ENCODE results near the gene CFAP46.

The CFAP46 gene

DNA sequence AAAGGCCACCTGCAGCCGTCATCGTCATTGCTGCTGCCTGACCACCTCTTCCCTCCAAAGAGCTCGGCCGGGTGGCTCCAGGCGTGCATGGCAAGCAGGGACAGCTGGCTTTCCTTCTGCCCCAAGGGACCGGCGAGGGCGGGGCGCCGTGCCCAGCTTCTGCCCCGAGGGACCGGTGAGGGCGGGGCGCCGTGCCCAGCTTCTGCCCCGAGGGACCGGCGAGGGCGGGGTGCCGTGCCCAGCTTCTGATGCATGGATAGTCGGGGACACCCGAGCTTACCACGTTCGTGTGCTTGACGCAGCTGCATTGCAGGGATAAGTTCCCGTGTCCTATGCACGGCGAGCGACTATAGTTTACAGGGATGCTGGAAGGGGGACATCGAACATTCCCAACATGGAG, 27.0 kb downstream of the CFAP46 start:
- no peak overlapping the region for H3K27ac ChIP-seq
- TF ChIP-seq, protein P1, sequence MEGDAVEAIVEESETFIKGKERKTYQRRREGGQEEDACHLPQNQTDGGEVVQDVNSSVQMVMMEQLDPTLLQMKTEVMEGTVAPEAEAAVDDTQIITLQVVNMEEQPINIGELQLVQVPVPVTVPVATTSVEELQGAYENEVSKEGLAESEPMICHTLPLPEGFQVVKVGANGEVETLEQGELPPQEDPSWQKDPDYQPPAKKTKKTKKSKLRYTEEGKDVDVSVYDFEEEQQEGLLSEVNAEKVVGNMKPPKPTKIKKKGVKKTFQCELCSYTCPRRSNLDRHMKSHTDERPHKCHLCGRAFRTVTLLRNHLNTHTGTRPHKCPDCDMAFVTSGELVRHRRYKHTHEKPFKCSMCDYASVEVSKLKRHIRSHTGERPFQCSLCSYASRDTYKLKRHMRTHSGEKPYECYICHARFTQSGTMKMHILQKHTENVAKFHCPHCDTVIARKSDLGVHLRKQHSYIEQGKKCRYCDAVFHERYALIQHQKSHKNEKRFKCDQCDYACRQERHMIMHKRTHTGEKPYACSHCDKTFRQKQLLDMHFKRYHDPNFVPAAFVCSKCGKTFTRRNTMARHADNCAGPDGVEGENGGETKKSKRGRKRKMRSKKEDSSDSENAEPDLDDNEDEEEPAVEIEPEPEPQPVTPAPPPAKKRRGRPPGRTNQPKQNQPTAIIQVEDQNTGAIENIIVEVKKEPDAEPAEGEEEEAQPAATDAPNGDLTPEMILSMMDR (conservative IDR thresholded peaks at IDR 0.05): no peak

GRCh38 chr10:132914732-132915131, 27.6 kb downstream of the CFAP46 start:
- H3K27ac ChIP-seq: no peak overlapping the region
- TF ChIP-seq, protein P1 (conservative IDR thresholded peaks at IDR 0.05): no peak

DNA sequence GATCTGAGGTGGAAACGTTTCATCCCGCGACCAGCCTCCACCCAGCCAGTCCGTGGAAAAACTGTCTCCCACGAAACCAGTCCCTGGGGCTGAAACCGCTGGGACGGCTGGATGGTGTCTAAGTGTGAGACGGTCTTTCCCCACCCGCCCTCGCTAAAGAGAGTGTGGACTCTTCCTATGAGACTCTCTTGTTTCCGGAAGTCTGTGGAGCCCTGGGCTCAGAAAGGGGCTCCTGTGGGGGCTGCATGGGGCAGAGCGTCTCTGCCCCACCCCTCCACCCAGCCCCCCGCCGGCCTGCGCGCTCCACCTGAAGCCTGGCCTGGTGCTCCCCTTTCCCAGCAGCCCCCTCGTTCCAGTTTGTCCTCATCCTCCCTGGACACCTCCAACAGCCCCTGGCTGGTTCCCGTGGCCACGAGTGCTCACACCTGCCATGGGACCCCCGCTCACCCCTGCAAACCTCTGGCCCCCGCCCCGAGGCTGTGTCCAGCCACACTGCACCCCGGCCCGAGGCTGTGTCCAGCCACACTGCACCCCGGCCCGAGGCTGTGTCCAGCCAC, 28.7 kb downstream of the CFAP46 start:
- TF ChIP-seq, protein P1 (conservative IDR thresholded peaks at IDR 0.05): no peak
- H3K27ac ChIP-seq: no peak overlapping the region

DNA sequence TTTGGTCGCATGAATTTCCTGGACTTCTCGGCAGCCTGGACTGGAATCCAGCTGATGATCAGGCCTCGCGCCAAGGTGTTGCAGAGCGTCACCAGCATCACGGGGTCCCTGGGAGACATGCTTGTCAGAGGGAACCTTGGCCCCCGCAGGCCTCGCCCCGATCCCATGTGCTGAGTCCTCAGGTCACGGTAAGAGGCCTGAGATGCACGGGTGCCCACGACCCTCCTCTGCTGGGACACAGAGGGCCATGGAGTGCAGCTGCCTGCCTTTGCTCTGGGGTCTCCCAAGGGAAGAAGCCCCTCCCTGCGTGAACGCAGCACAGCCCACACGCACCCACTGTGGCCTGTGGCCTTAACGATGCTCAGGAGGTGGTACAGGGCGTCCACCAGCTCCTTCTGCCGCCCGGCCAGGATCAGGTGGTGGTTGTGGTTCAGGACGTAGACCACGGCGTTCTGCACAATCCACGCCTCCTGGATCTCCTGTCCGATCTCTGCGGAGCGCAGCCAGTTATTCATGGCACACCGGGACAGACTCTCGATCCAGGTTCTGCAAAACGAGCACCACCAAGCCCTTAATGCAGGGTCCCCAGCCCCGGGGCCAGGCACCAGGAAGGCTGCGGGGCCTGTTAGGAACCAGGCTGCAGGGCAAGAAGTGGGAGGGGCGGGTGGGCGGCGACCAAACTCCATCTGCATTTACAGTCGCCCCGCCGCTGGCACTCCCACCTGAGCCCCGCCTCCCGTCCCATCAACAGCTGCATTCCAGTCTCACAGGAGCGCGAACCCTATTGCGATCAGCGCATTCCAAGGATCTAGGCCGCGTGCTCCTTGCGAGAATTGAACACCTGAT, 29.4 kb downstream of the CFAP46 start:
- no peak overlapping the region for H3K27ac ChIP-seq
- TF ChIP-seq, protein P1 (conservative IDR thresholded peaks at IDR 0.05): no peak

DNA sequence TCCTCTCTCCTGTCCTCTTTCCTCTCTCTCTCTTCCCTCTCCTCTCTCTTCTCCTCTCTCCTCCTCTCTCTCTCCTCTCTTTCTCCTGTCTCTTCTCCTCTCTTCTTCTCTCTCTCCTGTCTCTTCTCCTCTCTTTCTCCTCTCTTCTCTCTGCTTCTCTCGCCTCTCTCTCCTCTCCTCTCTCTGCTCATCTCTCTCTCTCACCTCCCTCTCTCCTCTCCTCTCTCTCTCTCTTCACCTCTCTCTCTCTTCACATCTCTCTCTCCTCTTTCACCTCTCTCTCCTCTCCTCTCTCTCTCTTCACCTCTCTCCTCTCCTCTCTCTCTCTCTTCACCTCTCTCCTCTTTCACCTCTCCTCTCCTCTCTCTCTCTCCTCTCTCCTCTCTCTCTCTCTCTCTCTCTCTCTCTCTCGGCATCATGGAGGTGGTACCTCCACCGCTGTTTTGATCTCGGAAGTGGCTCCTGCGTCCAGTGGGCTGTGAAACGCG, 30.1 kb downstream of the CFAP46 start:
- H3K27ac ChIP-seq: no peak overlapping the region
- TF ChIP-seq, protein P1 (conservative IDR thresholded peaks at IDR 0.05): no peak

- TF ChIP-seq, protein P1 (conservative IDR thresholded peaks at IDR 0.05): no peak
- no peak overlapping the region for H3K27ac ChIP-seq
Measured at GRCh38 chr10:132911786-132912097, 30.6 kb downstream of the CFAP46 start.

GRCh38 chr10:132910901-132911785, 31.2 kb downstream of the CFAP46 start:
- TF ChIP-seq, protein P1 (conservative IDR thresholded peaks at IDR 0.05): no peak
- no peak overlapping the region for H3K27ac ChIP-seq
